Neural cell (in vitro differentiated cells): ENCODE measurements around the gene GPR17. TPM values are rescaled to one million over a fixed set of nuclear protein-coding genes. Genes with fewer than 3 reads are reported as not detected.

ENCODE experiments used
- H2AFZ ChIP-seq: fragments of 200-600, 300-800 bp; sonication (generic), shearing (Covaris generic); 2 replicates; pipeline ENCODE4 v1.6.0; 2014; ENCODE audit warnings: low read depth, mild to moderate bottlenecking, antibody characterized with exemption, low read length, moderate library complexity
- H3F3A ChIP-seq: fragments of 200-600 bp; shearing (Covaris generic); 2 replicates; pipeline ENCODE4 v1.6.1; 2016; ENCODE audit warnings: mild to moderate bottlenecking, moderate library complexity, mixed read lengths, antibody characterized with exemption, low read length; ENCODE audit not compliant: insufficient read depth, poor library complexity, severe bottlenecking
- H3K27ac ChIP-seq: fragments of 200-600, 300-800 bp; sonication (generic), shearing (Covaris generic); 2 replicates; pipeline ENCODE4 v1.5.1; 2014; ENCODE audit warnings: mild to moderate bottlenecking, low read length, moderate library complexity
- H3K27me3 ChIP-seq: fragments of 300-800, 200-600 bp; sonication (generic), shearing (Covaris generic); 2 replicates; pipeline ENCODE4 v1.6.0; 2014; ENCODE audit warnings: mild to moderate bottlenecking, low read depth, low read length, moderate library complexity; ENCODE audit not compliant: insufficient read depth
- H3K36me3 ChIP-seq: fragments of 300-800, 200-600 bp; sonication (generic), shearing (Covaris generic); 2 replicates; pipeline ENCODE4 v1.5.1; 2014; ENCODE audit warnings: mild to moderate bottlenecking, antibody characterized with exemption, low read length, moderate library complexity; ENCODE audit not compliant: insufficient read depth
- H3K4me2 ChIP-seq: fragments of 300-800, 200-600 bp; sonication (generic), shearing (Covaris generic); 2 replicates; pipeline ENCODE4 v1.6.0; 2014; ENCODE audit warnings: mild to moderate bottlenecking, low read length
- H3K4me3 ChIP-seq: fragments of 300-800, 200-600 bp; sonication (generic), shearing (Covaris generic); 2 replicates; pipeline ENCODE4 v1.5.1; 2014; ENCODE audit warnings: mild to moderate bottlenecking, low read length, moderate library complexity
- H3K79me2 ChIP-seq: fragments of 200-600 bp; shearing (Covaris generic); replicated peaks from 2 replicates; pipeline ENCODE4 v1.6.0; 2014; ENCODE audit warnings: mild to moderate bottlenecking, low read length, moderate library complexity; ENCODE audit not compliant: insufficient read depth
- H3K9ac ChIP-seq: fragments of 300-800, 200-600 bp; sonication (generic), shearing (Covaris generic); 2 replicates; pipeline ENCODE4 v1.6.1; 2016; ENCODE audit warnings: mild to moderate bottlenecking, low read length, mixed read lengths
- H3K9me2 ChIP-seq: fragments of 200-600 bp; shearing (Covaris generic); 2 replicates; pipeline ENCODE4 v1.6.1; 2016; ENCODE audit warnings: mild to moderate bottlenecking, low read length, mixed read lengths; ENCODE audit not compliant: insufficient read depth
- H3K9me3 ChIP-seq: fragments of 200-600, 300-800 bp; sonication (generic), shearing (Covaris generic); 2 replicates; pipeline ENCODE4 v1.6.1; 2016; ENCODE audit warnings: mild to moderate bottlenecking, mixed run types, low read length, moderate library complexity, mixed read lengths
- H4K20me1 ChIP-seq: fragments of 200-600 bp; shearing (Covaris generic); 2 replicates; pipeline ENCODE4 v1.6.1; 2016; ENCODE audit warnings: mild to moderate bottlenecking, mixed run types; ENCODE audit not compliant: insufficient read depth
- CTCF ChIP-seq: fragments of 450-650 bp; IDR thresholded peaks from 2 replicates; pipeline ENCODE4 v1.5.1; 2014; ENCODE audit warnings: antibody characterized with exemption, mild to moderate bottlenecking, moderate library complexity; ENCODE audit not compliant: poor library complexity, severe bottlenecking
- EP300 ChIP-seq: fragments of 450-650 bp; conservative IDR thresholded peaks from 2 replicates; pipeline ENCODE4 v1.6.1; 2014; ENCODE audit warnings: antibody characterized with exemption, mild to moderate bottlenecking, moderate library complexity; ENCODE audit not compliant: poor library complexity, severe bottlenecking
- EZH2 ChIP-seq: fragments of 200-600, 300-800 bp; shearing (Covaris generic), sonication (generic); IDR thresholded peaks from 2 replicates; pipeline ENCODE4 v1.6.1; 2014; ENCODE audit warnings: antibody characterized with exemption, low read length, borderline replicate concordance, mild to moderate bottlenecking; ENCODE audit not compliant: insufficient read depth, poor library complexity, severe bottlenecking
- MXI1 ChIP-seq: fragments of 450-650 bp; conservative IDR thresholded peaks from 2 replicates; pipeline ENCODE4 v1.6.1; 2014; ENCODE audit warnings: antibody characterized with exemption, mild to moderate bottlenecking; ENCODE audit not compliant: poor library complexity, severe bottlenecking
- POLR2AphosphoS5 ChIP-seq: IDR thresholded peaks from 2 replicates; pipeline ENCODE4 v1.6.1; 2012
- RAD21 ChIP-seq: fragments of 450-650 bp; conservative IDR thresholded peaks from 2 replicates; pipeline ENCODE4 v1.6.1; 2014; ENCODE audit warnings: antibody characterized with exemption, mild to moderate bottlenecking, moderate library complexity
- REST ChIP-seq: IDR thresholded peaks from 2 replicates; pipeline ENCODE4 v1.6.1; 2012; ENCODE audit warnings: borderline replicate concordance
- SMC3 ChIP-seq: fragments of 450-650 bp; conservative IDR thresholded peaks from 2 replicates; pipeline ENCODE4 v1.6.1; 2014; ENCODE audit warnings: antibody characterized with exemption, mild to moderate bottlenecking, moderate library complexity; ENCODE audit not compliant: poor library complexity
- TAF1 ChIP-seq: IDR thresholded peaks from 2 replicates; pipeline ENCODE4 v1.6.1; 2012; ENCODE audit warnings: low read depth
- polyA plus RNA-seq: library from polyadenylated mRNA; depleted of rRNA; stranded (reverse); fragments of >200 nt; gene quantifications from 2 replicates; pipeline ENCODE4 v1.2.3, GENCODE V29; 2014

GPR17 gene
- polyA plus RNA-seq, 1 donor from 2014 or later: not detected

- H3K4me3 ChIP-seq: no peak overlapping the region
- H4K20me1 ChIP-seq: no peaks in the 10 kb centered on the region
- H3F3A ChIP-seq: no peaks in the 10 kb centered on the region
- H3K36me3 ChIP-seq: no peaks in the 10 kb centered on the region
- H3K79me2 ChIP-seq: no peaks in the 10 kb centered on the region
- TF ChIP-seq EZH2: no peak
- TF ChIP-seq REST: no peak
- no peaks in the 10 kb centered on the region for H3K9me3 ChIP-seq
- H3K27me3 ChIP-seq: peaks cover 31% of the 10 kb centered on the region
- no peak overlapping the region for H3K9ac ChIP-seq
- H3K4me2 ChIP-seq: no peak overlapping the region
- no peaks in the 10 kb centered on the region for H3K9me2 ChIP-seq
- H3K27ac ChIP-seq: no peak overlapping the region
- H2AFZ ChIP-seq: no peak overlapping the region
These were observed 31.0 kb downstream of the GPR17 start for GRCh38 chr2:127676906-127677305.

GRCh38 chr2:127678531-127678930 lies 32.6 kb downstream of the GPR17 start:
- no peaks in the 10 kb centered on the region for H4K20me1 ChIP-seq
- no peaks in the 10 kb centered on the region for H3K79me2 ChIP-seq
- TF ChIP-seq RAD21: no peak
- TF ChIP-seq EP300: no peak
- no peak for TF ChIP-seq CTCF
- TF ChIP-seq EZH2: no peak
- TF ChIP-seq POLR2AphosphoS5: no peak
- no peak for TF ChIP-seq REST
- TF ChIP-seq SMC3: no peak
- no peak for TF ChIP-seq TAF1
- TF ChIP-seq MXI1: no peak
- peaks cover 30% of the 10 kb centered on the region for H3K27me3 ChIP-seq
- no peak overlapping the region for H3K4me3 ChIP-seq
- no peaks in the 10 kb centered on the region for H3K9me2 ChIP-seq
- H3K9ac ChIP-seq: no peak overlapping the region
- H3K9me3 ChIP-seq: no peaks in the 10 kb centered on the region
- H3K27ac ChIP-seq: no peak overlapping the region
- no peak overlapping the region for H2AFZ ChIP-seq
- H3F3A ChIP-seq: no peaks in the 10 kb centered on the region
- H3K4me2 ChIP-seq: no peak overlapping the region
- H3K36me3 ChIP-seq: no peaks in the 10 kb centered on the region
